H1 (cell line): Measurements from ENCODE around the gene EML1. TPM values are rescaled to one million over a fixed set of nuclear protein-coding genes. Genes with fewer than 3 reads are reported as not detected.
A peak's percentile ranks its signal among the peaks of the same experiment; 100 is the strongest.

Source experiments
- CTCF ChIA-PET: fragments of 300-600 bp; sonication (Branson Sonifier 250); formaldehyde crosslinking; loops from one replicate; lab custom pipeline; 2021; ENCODE audit not compliant: partially characterized antibody; lab: Charles Lee
- POLR2A ChIA-PET: fragments of 300-600 bp; sonication (Branson Sonifier 250); formaldehyde crosslinking; loops from one replicate; lab custom pipeline; 2021; ENCODE audit warnings: inconsistent platforms; ENCODE audit not compliant: partially characterized antibody; lab: Charles Lee
- DNase-seq, 2 experiments: peaks; one replicate each; pipeline versions ENCODE4 v3.0.0 to v3.0.0-alpha.2; 2010 to 2022; ENCODE audit warnings: low spot score in 2 of 2, low read depth in 1 of 2, mixed read lengths in 1 of 2
- FAIRE-seq: peaks from 2 replicates; lab custom pipeline; 2011; peaks lifted over from hg19 to GRCh38; lab: Jason Lieb, UNC
- H2AFZ ChIP-seq: 2 replicates; pipeline ENCODE4 v1.8.1; 2012; ENCODE audit warnings: low read length, inconsistent platforms
- H2AK5ac ChIP-seq: 2 replicates; pipeline ENCODE4 v1.6.1; 2013; ENCODE audit warnings: low read depth, low read length
- H2BK120ac ChIP-seq: replicated peaks from 2 replicates; pipeline ENCODE3; 2013; ENCODE audit warnings: low read depth, low read length, inconsistent platforms
- H2BK12ac ChIP-seq: 2 replicates; pipeline ENCODE4 v1.6.1; 2013; ENCODE audit warnings: low read depth, low read length
- H2BK15ac ChIP-seq: 2 replicates; pipeline ENCODE4 v1.6.1; 2013; ENCODE audit warnings: low read length
- H2BK20ac ChIP-seq: 2 replicates; pipeline ENCODE4 v1.6.1; 2013; ENCODE audit warnings: low read length
- H2BK5ac ChIP-seq: 2 replicates; pipeline ENCODE4 v1.6.1; 2013; ENCODE audit warnings: low read depth, low read length
- H3K14ac ChIP-seq: 2 replicates; pipeline ENCODE4 v1.6.1; 2013; ENCODE audit warnings: inconsistent platforms; ENCODE audit not compliant: insufficient read length
- H3K18ac ChIP-seq: 2 replicates; pipeline ENCODE4 v1.6.1; 2013; ENCODE audit warnings: low read length; ENCODE audit errors: extremely low read depth
- H3K23ac ChIP-seq: 2 replicates; pipeline ENCODE4 v1.6.1; 2013; ENCODE audit warnings: inconsistent platforms; ENCODE audit not compliant: insufficient read length
- H3K23me2 ChIP-seq: 2 replicates; pipeline ENCODE4 v1.6.1; 2013; ENCODE audit warnings: low read depth, low read length
- H3K27ac ChIP-seq: 2 replicates; pipeline ENCODE4 v1.6.1; 2011; ENCODE audit warnings: low read depth, low read length, inconsistent platforms
- H3K27me3 ChIP-seq, 4 experiments: replicated peaks in 1 of 4; 1 replicate in 1 of 4; 2 replicates in 3 of 4; pipeline versions ENCODE4 v1.6.1 to v1.8.1; 2011 to 2013; ENCODE audit warnings: low read length in 3 of 4, mild to moderate bottlenecking in 3 of 4, inconsistent platforms in 2 of 4, mixed read lengths in 2 of 4, moderate library complexity in 1 of 4; ENCODE audit not compliant: control insufficient read depth in 3 of 4, insufficient read depth in 3 of 4; ENCODE audit errors: extremely low read depth in 1 of 4
- H3K36me3 ChIP-seq, 4 experiments: 2 replicates each; pipeline versions ENCODE4 v1.6.1 to v1.8.1; 2011 to 2013; ENCODE audit warnings: mild to moderate bottlenecking in 4 of 4, low read length in 3 of 4, moderate library complexity in 2 of 4, control low read depth in 1 of 4, inconsistent platforms in 1 of 4; ENCODE audit not compliant: insufficient read depth in 4 of 4, control insufficient read depth in 2 of 4
- H3K4ac ChIP-seq: replicated peaks from 2 replicates; pipeline ENCODE3; 2013; ENCODE audit warnings: low read length, low read depth, mixed read lengths, inconsistent platforms; ENCODE audit not compliant: insufficient read length
- H3K4me1 ChIP-seq, 4 experiments: replicated peaks in 1 of 4; 1 replicate in 1 of 4; 2 replicates in 3 of 4; pipeline versions ENCODE4 v1.6.1 to v1.8.1; 2011 to 2013; ENCODE audit warnings: low read length in 3 of 4, inconsistent platforms in 2 of 4, mixed read lengths in 1 of 4; ENCODE audit not compliant: insufficient read depth in 4 of 4, control insufficient read depth in 3 of 4
- H3K4me2 ChIP-seq, 2 experiments: 2 replicates each; pipeline versions ENCODE4 v1.6.1 to v1.8.1; 2011 to 2013; ENCODE audit warnings: low read depth in 2 of 2, low read length in 2 of 2, control low read depth in 1 of 2, inconsistent platforms in 1 of 2, mild to moderate bottlenecking in 1 of 2; ENCODE audit not compliant: insufficient read depth in 1 of 2
- H3K4me3 ChIP-seq, 4 experiments: fragments of 200-600, 300-600 bp in 1 of 4; sonication (generic), shearing (Covaris generic), sonication (Bioruptor Twin) in 1 of 4; 2 replicates each; pipeline versions ENCODE4 v1.5.1 to v1.8.1; 2011 to 2016; ENCODE audit warnings: low read length in 4 of 4, low read depth in 3 of 4, control low read depth in 2 of 4, inconsistent platforms in 2 of 4, mild to moderate bottlenecking in 2 of 4, mixed read lengths in 1 of 4, moderate library complexity in 1 of 4; ENCODE audit not compliant: insufficient read depth in 2 of 4; ENCODE audit errors: extremely low read depth in 1 of 4
- H3K56ac ChIP-seq: replicated peaks from 2 replicates; pipeline ENCODE3; 2013; ENCODE audit warnings: low read depth, mild to moderate bottlenecking, mixed read lengths, low read length, inconsistent platforms; ENCODE audit not compliant: insufficient read length
- H3K79me1 ChIP-seq: 2 replicates; pipeline ENCODE4 v1.6.1; 2013; ENCODE audit warnings: low read depth, low read length, control low read depth
- H3K79me2 ChIP-seq, 2 experiments: 2 replicates each; pipeline versions ENCODE4 v1.6.1 to v1.8.1; 2012 to 2013; ENCODE audit warnings: low read length in 2 of 2, mild to moderate bottlenecking in 2 of 2, inconsistent platforms in 1 of 2; ENCODE audit not compliant: insufficient read depth in 2 of 2, control insufficient read depth in 1 of 2
- H3K9ac ChIP-seq, 4 experiments: replicated peaks in 1 of 4; 1 replicate in 1 of 4; 2 replicates in 3 of 4; pipeline versions ENCODE4 v1.6.1 to v1.8.1; 2011 to 2013; ENCODE audit warnings: low read depth in 3 of 4, low read length in 3 of 4, control low read depth in 2 of 4, mild to moderate bottlenecking in 2 of 4, moderate library complexity in 2 of 4, inconsistent platforms in 1 of 4; ENCODE audit errors: extremely low read depth in 1 of 4
- H3K9me3 ChIP-seq, 2 experiments: 2 replicates each; pipeline versions ENCODE4 v1.6.1 to v1.8.1; 2012 to 2013; ENCODE audit warnings: mild to moderate bottlenecking in 2 of 2, moderate library complexity in 2 of 2, control low read depth in 1 of 2, inconsistent platforms in 1 of 2, low read depth in 1 of 2, low read length in 1 of 2, mixed read lengths in 1 of 2; ENCODE audit not compliant: insufficient read depth in 2 of 2
- H4K20me1 ChIP-seq, 2 experiments: replicated peaks in 1 of 2; 2 replicates each; pipeline versions ENCODE3 to v1.8.1; 2011 to 2013; ENCODE audit warnings: inconsistent platforms in 2 of 2, low read length in 2 of 2, mild to moderate bottlenecking in 1 of 2; ENCODE audit not compliant: insufficient read depth in 2 of 2, control insufficient read depth in 1 of 2
- H4K5ac ChIP-seq: 2 replicates; pipeline ENCODE4 v1.6.1; 2013; ENCODE audit warnings: low read length, low read depth, mixed read lengths, inconsistent platforms; ENCODE audit not compliant: insufficient read length
- H4K8ac ChIP-seq: 2 replicates; pipeline ENCODE4 v1.8.0; 2013; ENCODE audit warnings: mild to moderate bottlenecking, moderate library complexity, low read length, inconsistent platforms; ENCODE audit not compliant: insufficient read depth; ENCODE audit errors: extremely low read depth
- H4K91ac ChIP-seq: replicated peaks from 2 replicates; pipeline ENCODE3; 2013; ENCODE audit warnings: low read length, mixed read lengths, inconsistent platforms; ENCODE audit not compliant: insufficient read length
- KDM1A ChIP-seq: fragments of 200-600, 300-600 bp; sonication (generic); IDR thresholded peaks from 2 replicates; pipeline ENCODE4 v1.7.1; 2016; ENCODE audit warnings: mild to moderate bottlenecking, low read length, borderline replicate concordance
- WGBS, 2 experiments: shearing (Covaris generic) in 1 of 2; methylation state at CpG; one replicate each; pipeline versions ENCODE4 v1.1.6 to v1.1.7; 2013 to 2015; ENCODE audit warnings: low lambda C conversion rate in 2 of 2, mixed read lengths in 2 of 2, inconsistent platforms in 1 of 2, low coverage in 1 of 2, missing lambda C conversion rate in 1 of 2; ENCODE audit not compliant: insufficient replicate concordance in 2 of 2, insufficient coverage in 1 of 2, insufficient read length in 1 of 2; ENCODE audit errors: extremely low coverage in 1 of 2, missing lambda C conversion rate in 1 of 2; 5-methylcytosine and 5-hydroxymethylcytosine counted together
- polyA plus RNA-seq, 7 experiments: library from polyadenylated mRNA; depleted of rRNA in 3 of 7; stranded (reverse) in 5 of 7; unstranded in 2 of 7; fragments of >200 nt in 5 of 7; fragments of 200-250 nt in 2 of 7; gene quantifications; 1 replicate in 5 of 7; 2 replicates in 1 of 7; 4 replicates in 1 of 7; pipeline versions ENCODE4 v1.2.1 to v1.2.3, GENCODE V29; 2011 to 2013; ENCODE audit warnings: missing spikeins in 2 of 7, mixed read lengths in 2 of 7
- total RNA-seq: library from RNA; stranded (reverse); fragmentation: NEBNext Ultra II Directional; extraction: Animal tissue kit (Norgen Biotek cat#: 25700); gene quantifications from 2 replicates; pipeline ENCODE4 v1.2.1, GENCODE V29; 2021

Gene EML1
- total and polyA plus RNA-seq, 2 of the 8 experiments (the other 6 are each of a cell fraction or from before 2014, with no cell fraction given) = 11.1 to 24.7 TPM

DNA sequence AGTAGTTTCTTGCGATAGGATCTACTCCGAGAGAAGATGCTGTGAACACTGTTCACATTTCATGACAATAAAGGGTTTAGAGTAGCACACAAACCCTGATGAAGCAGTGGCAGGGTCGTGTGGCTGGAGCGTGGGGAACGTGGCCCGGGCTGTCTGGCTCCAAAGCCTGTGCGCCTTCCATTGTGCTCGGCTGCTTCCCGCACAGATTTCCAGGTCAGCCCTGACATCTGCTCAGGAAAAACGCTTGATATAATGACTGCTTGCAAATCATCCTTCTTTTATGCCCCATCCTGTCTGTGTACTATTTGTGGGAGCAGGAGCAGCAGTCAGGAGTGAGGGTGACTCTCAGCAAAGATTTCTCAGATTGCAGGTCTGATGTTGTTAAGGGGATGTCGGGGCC is 78.6 kb downstream of the EML1 start:
- DNase-seq (peak in 1 of 2 experiments; percentile 47), FAIRE-seq (no peak)
- Histone ChIP-seq H2BK12ac (peak overlapping the region; percentile 76), H2BK5ac (no peak overlapping the region), H3K4me1 (peaks cover 4 to 37% (median 23%) of the 10 kb centered on the region in 4 experiments), H3K36me3 (no peaks in the 10 kb centered on the region; a peak in 1 of 8 replicates), H2BK15ac (no peak overlapping the region), H3K27ac (no peak overlapping the region), H3K4me3 (peak overlapping the region in 1 of 4 experiments; percentile 36; a peak in 1 of 8 replicates), H3K23ac (no peak overlapping the region), H2AFZ (no peak overlapping the region), H3K9ac (0 out of 7 replicates have a peak overlapping the region, but pooled peaks of 2 of the 4 experiments have one; percentile 3 to 14), H3K9me3 (no peaks in the 10 kb centered on the region), H3K18ac (peak overlapping the region; percentile 62), H4K8ac (no peak overlapping the region), H4K91ac (peak overlapping the region; percentile 20), H3K56ac (no peak overlapping the region), H4K20me1 (peaks cover 0 to 1% of the 10 kb centered on the region in 2 experiments), H3K27me3 (no peaks in the 10 kb centered on the region; a peak in 1 of 7 replicates), H3K79me2 (no peaks in the 10 kb centered on the region), H4K5ac (no peak overlapping the region), H3K14ac (no peak overlapping the region), H3K4ac (no peak overlapping the region), H2BK120ac (no peak overlapping the region), H2AK5ac (peak overlapping the region; percentile 71; the same call in 1 of the 2 replicates), H2BK20ac (peak overlapping the region; percentile 6), H3K23me2 (no peaks in the 10 kb centered on the region), H3K79me1 (0 out of 2 replicates have a peak, but pooled peaks cover 2% of the 10 kb centered on the region), H3K4me2 (peak overlapping the region in 1 of 2 experiments; percentile 29; a peak in 2 of 4 replicates)
- CTCF ChIA-PET = interaction anchor here (1.3 to 5.4 kb wide), 3 partner anchors 13 to 18 kb away, joined by 5 to 39 read pairs (median 5); no protein-coding TSS in a partner anchor
- WGBS, 2 experiments = 82% methylated on average over 11 of the region's 11 CpGs; no CpG with 5 or more reads in 1 of the 2 experiments
- POLR2A ChIA-PET = no interaction called here
- no peak for TF ChIP-seq KDM1A
